A549 (cell line): ENCODE results near the gene AREL1.

Experiments
- CTCF ChIP-seq: fragments of >200 bp; sonication (Bioruptor Twin); formaldehyde crosslinking; IDR thresholded peaks from 3 replicates; pipeline ENCODE4 v1.5.1; 2016
- HDAC2 ChIP-seq: fragments of 200-600 bp; sonication (generic); IDR thresholded peaks from 2 replicates; pipeline ENCODE4 v1.6.1; 2016
- JUN ChIP-seq, 2 experiments: fragments of >200 bp; sonication (Bioruptor Twin); formaldehyde crosslinking; IDR thresholded peaks; 2 replicates in 1 of 2; 3 replicates in 1 of 2; pipeline ENCODE4 v1.6.1; 2016 to 2017
- MAFK ChIP-seq: fragments of 450-650 bp; IDR thresholded peaks from 2 replicates; pipeline ENCODE4 v1.6.1; 2014; ENCODE audit not compliant: partially characterized antibody
- NFE2L2 ChIP-seq: fragments of 150-350 bp; conservative IDR thresholded peaks from 2 replicates; pipeline ENCODE4 v1.6.1; 2014; ENCODE audit warnings: low read length
- POLR2A ChIP-seq: IDR thresholded peaks from 2 replicates; pipeline ENCODE4 v1.6.1; 2012; ENCODE audit warnings: mild to moderate bottlenecking, low read length
- SMC3 ChIP-seq: fragments of >200 bp; sonication (Bioruptor Twin); formaldehyde crosslinking; IDR thresholded peaks from 3 replicates; pipeline ENCODE4 v1.6.1; 2018; ENCODE audit warnings: inconsistent platforms

GRCh38 chr14:74710480-74710879 is 2.4 kb downstream of the AREL1 start:
- TF ChIP-seq JUN (IDR thresholded peaks at IDR 0.05), result no peak
- no peak for TF ChIP-seq MAFK
- TF ChIP-seq SMC3, result no peak
- no peak for TF ChIP-seq HDAC2
- TF ChIP-seq CTCF, result no peak
- TF ChIP-seq POLR2A, result no peak
- no peak for TF ChIP-seq NFE2L2
